Progenitor cell of endocrine pancreas (in vitro differentiated cells): Measurements from ENCODE around the gene ACTA2. TPM values are rescaled to one million over a fixed set of nuclear protein-coding genes. Genes with fewer than 3 reads are reported as not detected.

Source experiments
- DNase-seq: peaks from one replicate; pipeline ENCODE4 v3.0.0; 2021; ENCODE audit warnings: low spot score; ENCODE audit not compliant: unreplicated experiment
- H3K27ac Mint-ChIP-seq: 2 replicates; pipeline ENCODE4 v1.8.0; 2021; ENCODE audit warnings: mild to moderate bottlenecking, moderate library complexity, mixed read lengths
- H3K27me3 Mint-ChIP-seq: 2 replicates; pipeline ENCODE4 v1.8.0; 2021; ENCODE audit warnings: mixed read lengths
- H3K36me3 Mint-ChIP-seq: 2 replicates; pipeline ENCODE4 v1.8.0; 2022; ENCODE audit warnings: mixed read lengths; ENCODE audit not compliant: insufficient read depth
- H3K4me1 Mint-ChIP-seq: 2 replicates; pipeline ENCODE4 v1.8.0; 2021; ENCODE audit warnings: low read depth, mixed read lengths
- H3K4me3 Mint-ChIP-seq: 2 replicates; pipeline ENCODE4 v1.8.0; 2021; ENCODE audit warnings: low read depth, mild to moderate bottlenecking, moderate library complexity, mixed read lengths
- H3K9me3 Mint-ChIP-seq: 2 replicates; pipeline ENCODE4 v1.8.0; 2021; ENCODE audit warnings: low read depth, mixed read lengths
- CTCF ChIP-seq: fragments of 200-600 bp; sonication (generic); IDR thresholded peaks from one replicate; pipeline ENCODE4 v1.5.0; 2021; ENCODE audit warnings: antibody characterized with exemption, mild to moderate bottlenecking; ENCODE audit not compliant: unreplicated experiment
- total RNA-seq: library from RNA; stranded (reverse); gene quantifications from 2 replicates; pipeline ENCODE4 v1.2.1, GENCODE V29; 2021

Gene ACTA2
- total RNA-seq, 1 donor from 2014 or later: 4.1 TPM

GRCh38 chr10:88995156-88995876 is 42.7 kb upstream of the ACTA2 start:
- Mint-ChIP-seq H3K9me3 (no peaks in the 10 kb centered on the region), H3K36me3 (no peaks in the 10 kb centered on the region), H3K4me3 (no peak overlapping the region), H3K27me3 (peaks cover 41% of the 10 kb centered on the region), H3K27ac (no peak overlapping the region), H3K4me1 (peaks cover 3% of the 10 kb centered on the region)
- no peak for DNase-seq
- no peak for TF ChIP-seq CTCF

- Mint-ChIP-seq H3K4me1 (peaks cover 5% of the 10 kb centered on the region), H3K27ac (no peak overlapping the region), H3K27me3 (peaks cover 54% of the 10 kb centered on the region), H3K4me3 (no peak overlapping the region), H3K9me3 (no peaks in the 10 kb centered on the region), H3K36me3 (no peaks in the 10 kb centered on the region)
- no peak for DNase-seq
- TF ChIP-seq CTCF: no peak
These were observed 41.4 kb upstream of the ACTA2 start for GRCh38 chr10:88994019-88994418.

GRCh38 chr10:88992921-88993524 is 40.5 kb upstream of the ACTA2 start:
- Mint-ChIP-seq H3K9me3 (no peaks in the 10 kb centered on the region), H3K4me1 (peaks cover 5% of the 10 kb centered on the region), H3K36me3 (no peaks in the 10 kb centered on the region), H3K27me3 (peaks cover 61% of the 10 kb centered on the region), H3K27ac (no peak overlapping the region), H3K4me3 (no peak overlapping the region)
- no peak for TF ChIP-seq CTCF
- DNase-seq: no peak

- no peak overlapping the region for H3K27ac Mint-ChIP-seq
- TF ChIP-seq CTCF: no peak
These were observed 39.3 kb upstream of the ACTA2 start for GRCh38 chr10:88991899-88992320.

GRCh38 chr10:88991161-88991898 is 38.8 kb upstream of the ACTA2 start:
- Mint-ChIP-seq H3K36me3 (no peaks in the 10 kb centered on the region), H3K4me1 (peaks cover 5% of the 10 kb centered on the region), H3K9me3 (no peaks in the 10 kb centered on the region), H3K27ac (peak overlapping the region; percentile 46), H3K27me3 (peaks cover 63% of the 10 kb centered on the region), H3K4me3 (peak overlapping the region; percentile 89)
- TF ChIP-seq CTCF: no peak
- peak; percentile 12 for DNase-seq

More at GRCh38 chr10:88991899-88992320, 39.3 kb upstream of the ACTA2 start:
- H3K4me3 Mint-ChIP-seq: peak overlapping the region; percentile 89
- peaks cover 5% of the 10 kb centered on the region for H3K4me1 Mint-ChIP-seq
- peaks cover 63% of the 10 kb centered on the region for H3K27me3 Mint-ChIP-seq
- no peak for DNase-seq
- no peaks in the 10 kb centered on the region for H3K36me3 Mint-ChIP-seq
- no peaks in the 10 kb centered on the region for H3K9me3 Mint-ChIP-seq
